MM.1S (cell line): ENCODE results near the gene TDRD7.

Source experiments
- DNase-seq: peaks from one replicate; pipeline ENCODE4 v3.0.0-alpha.2; 2015
- H2AFZ ChIP-seq: fragments of 300-600 bp; sonication (generic); 2 replicates; pipeline ENCODE4 v1.6.0; 2016; ENCODE audit warnings: antibody characterized with exemption, low read length
- H3F3A ChIP-seq: fragments of 300-600 bp; sonication (generic); 2 replicates; pipeline ENCODE4 v1.6.1; 2016; ENCODE audit warnings: mild to moderate bottlenecking, antibody characterized with exemption, low read length, moderate library complexity, mixed read lengths; ENCODE audit not compliant: insufficient read depth
- H3K27ac ChIP-seq: fragments of 300-600 bp; sonication (generic); 2 replicates; pipeline ENCODE4 v1.5.1; 2016; ENCODE audit warnings: mild to moderate bottlenecking, low read length
- H3K27me3 ChIP-seq: fragments of 300-600 bp; sonication (generic); replicated peaks from 2 replicates; pipeline ENCODE4 v1.6.0; 2016; ENCODE audit warnings: low read length; ENCODE audit not compliant: insufficient read depth
- H3K36me3 ChIP-seq: fragments of 300-600 bp; sonication (generic); replicated peaks from 2 replicates; pipeline ENCODE4 v1.6.1; 2016; ENCODE audit warnings: mild to moderate bottlenecking, low read length, mixed read lengths; ENCODE audit not compliant: insufficient read depth
- H3K4me1 ChIP-seq: fragments of 300-600 bp; sonication (generic); 2 replicates; pipeline ENCODE4 v1.6.1; 2016; ENCODE audit warnings: low read length, mixed read lengths
- H3K4me2 ChIP-seq: fragments of 300-600 bp; sonication (generic); 2 replicates; pipeline ENCODE4 v1.6.0; 2016; ENCODE audit warnings: low read depth, low read length
- H3K4me3 ChIP-seq: fragments of 300-600 bp; sonication (generic); 2 replicates; pipeline ENCODE4 v1.5.1; 2016; ENCODE audit warnings: low read length, mixed read lengths
- H3K79me2 ChIP-seq: fragments of 300-600 bp; sonication (generic); 2 replicates; pipeline ENCODE4 v1.6.1; 2016; ENCODE audit warnings: mixed run types, low read length, mixed read lengths
- H3K9ac ChIP-seq: fragments of 300-600 bp; sonication (generic); 2 replicates; pipeline ENCODE4 v1.6.1; 2016; ENCODE audit warnings: low read length, mixed read lengths
- H3K9me2 ChIP-seq: fragments of 300-600 bp; sonication (generic); replicated peaks from 2 replicates; pipeline ENCODE4 v1.6.1; 2016; ENCODE audit warnings: mild to moderate bottlenecking, low read length, mixed read lengths; ENCODE audit not compliant: insufficient read depth
- H3K9me3 ChIP-seq: fragments of 300-600 bp; sonication (generic); replicated peaks from 2 replicates; pipeline ENCODE4 v1.6.1; 2016; ENCODE audit warnings: mild to moderate bottlenecking, low read length, mixed read lengths; ENCODE audit not compliant: insufficient read depth
- H4K20me1 ChIP-seq: fragments of 300-600 bp; sonication (generic); 2 replicates; pipeline ENCODE4 v1.6.1; 2016; ENCODE audit warnings: mild to moderate bottlenecking, low read length, moderate library complexity, mixed read lengths; ENCODE audit not compliant: insufficient read depth
- CTCF ChIP-seq: fragments of 300-600 bp; sonication (generic); IDR thresholded peaks from 2 replicates; pipeline ENCODE4 v1.5.1; 2016; ENCODE audit warnings: antibody characterized with exemption, low read length, mixed read lengths
- EZH2 ChIP-seq: fragments of 300-600 bp; sonication (generic); optimal IDR thresholded peaks from 2 replicates; pipeline ENCODE3; 2017; ENCODE audit warnings: low read depth, mild to moderate bottlenecking, antibody characterized with exemption, low read length, mixed read lengths
- EZH2phosphoT487 ChIP-seq: fragments of 300-600 bp; sonication (generic); IDR thresholded peaks from 2 replicates; pipeline ENCODE4 v1.6.1; 2018; ENCODE audit warnings: antibody characterized with exemption, low read length

Gene TDRD7

GRCh38 chr9:97535771-97536170, 123.9 kb downstream of the TDRD7 start:
- no peak overlapping the region for H2AFZ ChIP-seq
- H3K9ac ChIP-seq, result no peak overlapping the region
- H3K9me3 ChIP-seq, result no peaks in the 10 kb centered on the region
- no peaks in the 10 kb centered on the region for H3K9me2 ChIP-seq
- H3K27me3 ChIP-seq, result no peaks in the 10 kb centered on the region
- H3F3A ChIP-seq, result no peaks in the 10 kb centered on the region
- H3K4me3 ChIP-seq, result no peak overlapping the region
- H3K4me1 ChIP-seq, result no peaks in the 10 kb centered on the region
- H4K20me1 ChIP-seq, result no peaks in the 10 kb centered on the region
- H3K27ac ChIP-seq, result no peak overlapping the region
- H3K36me3 ChIP-seq, result no peaks in the 10 kb centered on the region
- H3K79me2 ChIP-seq, result no peaks in the 10 kb centered on the region
- DNase-seq, result no peak
- no peak overlapping the region for H3K4me2 ChIP-seq
- no peak for TF ChIP-seq EZH2phosphoT487
- TF ChIP-seq EZH2, result no peak
- no peak for TF ChIP-seq CTCF

GRCh38 chr9:97536480-97536879, 124.6 kb downstream of the TDRD7 start:
- no peaks in the 10 kb centered on the region for H3F3A ChIP-seq

GRCh38 chr9:97543561-97543960, 131.7 kb downstream of the TDRD7 start:
- Histone ChIP-seq H3F3A (no peaks in the 10 kb centered on the region), H4K20me1 (no peaks in the 10 kb centered on the region), H3K4me1 (no peaks in the 10 kb centered on the region), H2AFZ (no peak overlapping the region), H3K27ac (no peak overlapping the region), H3K27me3 (no peaks in the 10 kb centered on the region), H3K79me2 (no peaks in the 10 kb centered on the region), H3K4me3 (no peak overlapping the region), H3K4me2 (no peak overlapping the region), H3K9me2 (no peaks in the 10 kb centered on the region), H3K9me3 (no peaks in the 10 kb centered on the region), H3K36me3 (no peaks in the 10 kb centered on the region), H3K9ac (no peak overlapping the region)
- DNase-seq, result no peak
- no peak for TF ChIP-seq CTCF
- no peak for TF ChIP-seq EZH2phosphoT487
- no peak for TF ChIP-seq EZH2

More at GRCh38 chr9:97536480-97536879, 124.6 kb downstream of the TDRD7 start:
- TF ChIP-seq EZH2, result no peak
- TF ChIP-seq EZH2phosphoT487, result no peak
- TF ChIP-seq CTCF, result no peak
- no peaks in the 10 kb centered on the region for H4K20me1 ChIP-seq
- no peak overlapping the region for H3K9ac ChIP-seq
- no peak overlapping the region for H3K4me2 ChIP-seq
- no peak overlapping the region for H3K4me3 ChIP-seq
- H3K9me3 ChIP-seq, result no peaks in the 10 kb centered on the region
- no peak for DNase-seq
- no peaks in the 10 kb centered on the region for H3K79me2 ChIP-seq
- H3K27ac ChIP-seq, result no peak overlapping the region
- no peak overlapping the region for H2AFZ ChIP-seq
- no peaks in the 10 kb centered on the region for H3K36me3 ChIP-seq
- no peaks in the 10 kb centered on the region for H3K27me3 ChIP-seq
- no peaks in the 10 kb centered on the region for H3K9me2 ChIP-seq
- H3K4me1 ChIP-seq, result no peaks in the 10 kb centered on the region
